Neuronal stem cell (in vitro differentiated cells): ENCODE results near the gene C3orf18.
A peak's percentile ranks its signal among the peaks of the same experiment; 100 is the strongest.

Experiments used
- DNase-seq: peaks from one replicate; pipeline ENCODE4 v3.0.0-alpha.2; 2013; ENCODE audit warnings: low spot score
- H2AFZ ChIP-seq: one replicate; pipeline ENCODE4 v1.6.1; 2013; ENCODE audit warnings: mild to moderate bottlenecking, low read length, inconsistent platforms
- H2AK5ac ChIP-seq: 2 replicates; pipeline ENCODE4 v1.6.1; 2013; ENCODE audit warnings: low read depth, mild to moderate bottlenecking, inconsistent platforms, low read length, moderate library complexity, mixed read lengths
- H2BK120ac ChIP-seq: 2 replicates; pipeline ENCODE4 v1.6.1; 2013; ENCODE audit warnings: low read depth, mild to moderate bottlenecking, inconsistent platforms, low read length, moderate library complexity, mixed read lengths
- H2BK12ac ChIP-seq: one replicate; pipeline ENCODE4 v1.6.1; 2013; ENCODE audit warnings: low read length, inconsistent platforms
- H2BK15ac ChIP-seq: 2 replicates; pipeline ENCODE4 v1.6.1; 2013; ENCODE audit warnings: mild to moderate bottlenecking, low read length, inconsistent platforms, mixed read lengths
- H2BK5ac ChIP-seq: one replicate; pipeline ENCODE4 v1.6.1; 2013; ENCODE audit warnings: inconsistent platforms, mild to moderate bottlenecking, low read length, moderate library complexity
- H3K14ac ChIP-seq: one replicate; pipeline ENCODE4 v1.6.1; 2013; ENCODE audit warnings: low read length, inconsistent platforms
- H3K18ac ChIP-seq: 2 replicates; pipeline ENCODE4 v1.6.1; 2013; ENCODE audit warnings: low read length, inconsistent platforms
- H3K23ac ChIP-seq: 2 replicates; pipeline ENCODE4 v1.6.1; 2013; ENCODE audit warnings: low read depth, mild to moderate bottlenecking, mixed read lengths, low read length, inconsistent platforms; ENCODE audit not compliant: poor library complexity
- H3K27ac ChIP-seq: replicated peaks from 3 replicates; pipeline ENCODE4 v1.5.1; 2013; ENCODE audit warnings: low read length, inconsistent platforms
- H3K27me3 ChIP-seq, 3 experiments: 2 replicates each; pipeline ENCODE4 v1.6.1; 2013; ENCODE audit warnings: low read length in 3 of 3, mild to moderate bottlenecking in 2 of 3, inconsistent platforms in 1 of 3, low read depth in 1 of 3, mixed read lengths in 1 of 3, moderate library complexity in 1 of 3; ENCODE audit not compliant: control insufficient read depth in 3 of 3, insufficient read depth in 3 of 3
- H3K36me3 ChIP-seq, 2 donors: replicated peaks in 1 of 2; 2 replicates each; pipeline ENCODE4 v1.6.1; 2013; ENCODE audit warnings: low read length in 2 of 2; ENCODE audit not compliant: control insufficient read depth in 2 of 2, insufficient read depth in 2 of 2
- H3K4ac ChIP-seq: 2 replicates; pipeline ENCODE4 v1.6.1; 2013; ENCODE audit warnings: inconsistent platforms, mild to moderate bottlenecking, low read length, moderate library complexity
- H3K4me1 ChIP-seq, 2 donors: 1 replicate in 1 of 2; 2 replicates in 1 of 2; pipeline ENCODE4 v1.6.1; 2013; ENCODE audit warnings: low read length in 2 of 2, low read depth in 1 of 2; ENCODE audit not compliant: control insufficient read depth in 2 of 2, insufficient read depth in 1 of 2
- H3K4me2 ChIP-seq: one replicate; pipeline ENCODE4 v1.6.1; 2013; ENCODE audit warnings: mild to moderate bottlenecking, low read length, inconsistent platforms; ENCODE audit not compliant: insufficient read depth, poor library complexity, severe bottlenecking
- H3K4me3 ChIP-seq, 2 donors: 2 replicates each; pipeline ENCODE4 v1.5.1; 2013; ENCODE audit warnings: low read length in 2 of 2, mild to moderate bottlenecking in 2 of 2, inconsistent platforms in 1 of 2, moderate library complexity in 1 of 2
- H3K79me1 ChIP-seq: one replicate; pipeline ENCODE4 v1.6.1; 2013; ENCODE audit warnings: low read depth, mild to moderate bottlenecking, inconsistent platforms, low read length, moderate library complexity
- H3K9ac ChIP-seq: one replicate; pipeline ENCODE4 v1.6.1; 2013; ENCODE audit warnings: mild to moderate bottlenecking, low read depth, low read length, inconsistent platforms; ENCODE audit not compliant: poor library complexity
- H3K9me3 ChIP-seq, 2 donors: replicated peaks in 1 of 2; 2 replicates each; pipeline versions ENCODE3 to v1.6.1; 2013; ENCODE audit warnings: low read length in 2 of 2, mild to moderate bottlenecking in 2 of 2, inconsistent platforms in 1 of 2, low read depth in 1 of 2, mixed read lengths in 1 of 2, moderate library complexity in 1 of 2; ENCODE audit not compliant: control insufficient read depth in 2 of 2, insufficient read depth in 1 of 2
- H4K8ac ChIP-seq: one replicate; pipeline ENCODE4 v1.6.1; 2013; ENCODE audit warnings: low read depth, mild to moderate bottlenecking, inconsistent platforms, low read length, moderate library complexity
- H4K91ac ChIP-seq: one replicate; pipeline ENCODE4 v1.6.1; 2013; ENCODE audit warnings: low read length, low read depth, mild to moderate bottlenecking, inconsistent platforms; ENCODE audit not compliant: poor library complexity
- WGBS, 2 donors: extraction: QIAGEN DNeasy Blood & Tissue Kit; methylation state at CpG; one replicate each; pipeline ENCODE4 v1.1.7; 2013; ENCODE audit warnings: missing lambda C conversion rate in 2 of 2, mixed read lengths in 1 of 2; ENCODE audit not compliant: insufficient read length in 2 of 2, insufficient replicate concordance in 1 of 2; ENCODE audit errors: extremely low coverage in 2 of 2; 5-methylcytosine and 5-hydroxymethylcytosine counted together

The C3orf18 gene

DNA sequence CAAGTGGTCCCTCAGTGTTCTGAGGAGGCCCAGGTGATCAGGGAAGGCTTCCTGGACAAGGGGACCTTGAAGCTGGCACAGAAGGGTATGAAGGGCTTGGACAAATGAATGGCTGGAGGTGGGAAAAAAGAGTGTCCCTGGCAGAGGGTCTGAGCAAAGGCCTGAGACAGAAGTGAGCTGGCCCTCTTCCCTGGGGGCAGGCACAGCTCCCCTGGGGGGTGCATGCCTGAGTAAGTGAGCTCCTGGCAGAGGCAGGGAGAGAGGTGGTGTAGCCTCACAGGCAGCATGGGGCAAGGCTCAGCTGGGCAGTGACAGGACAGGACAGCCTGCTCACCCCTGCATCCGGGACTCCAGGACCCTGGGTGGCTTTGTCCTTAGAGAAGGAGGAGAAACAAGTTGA lies 58.7 kb downstream of the C3orf18 start:
- Histone ChIP-seq H3K4me2 (no peak overlapping the region), H4K8ac (no peak overlapping the region), H3K9me3 (no peaks in the 10 kb centered on the region), H2BK120ac (no peak overlapping the region), H3K9ac (peak overlapping the region; percentile 26), H3K14ac (no peak overlapping the region), H2AFZ (no peak overlapping the region), H3K27ac (no peak overlapping the region), H2BK12ac (no peak overlapping the region), H2BK15ac (no peak overlapping the region), H4K91ac (no peak overlapping the region), H3K4me3 (no peak overlapping the region), H3K79me1 (no peaks in the 10 kb centered on the region), H3K23ac (peak overlapping the region; percentile 38), H2BK5ac (peak overlapping the region; percentile 27), H3K27me3 (peaks cover 0 to 77% (median 0%) of the 10 kb centered on the region in 3 experiments), H3K18ac (peak overlapping the region; percentile 65), H3K4ac (no peak overlapping the region), H2AK5ac (peak overlapping the region; percentile 59), H3K36me3 (no peaks in the 10 kb centered on the region), H3K4me1 (peaks cover 0 to 3% of the 10 kb centered on the region in 2 donors)
- no CpG with 5 or more reads among the region's 1 CpG for WGBS, 2 donors
- no peak for DNase-seq
